GM23248 (cell line): ENCODE measurements around the gene SPDYE6.

Source experiments
- EZH2 ChIP-seq: fragments of 200-600 bp; sonication (generic); IDR thresholded peaks from 2 replicates; pipeline ENCODE4 v1.6.1; 2018; ENCODE audit warnings: antibody characterized with exemption, mild to moderate bottlenecking; ENCODE audit not compliant: insufficient read depth, poor library complexity, severe bottlenecking
- EZH2phosphoT487 ChIP-seq: fragments of 200-600 bp; sonication (generic); IDR thresholded peaks from 2 replicates; pipeline ENCODE4 v1.6.1; 2018; ENCODE audit warnings: antibody characterized with exemption, moderate library complexity, mild to moderate bottlenecking, low read depth; ENCODE audit not compliant: insufficient read depth

GRCh38 chr7:102296179-102296438 lies 60.1 kb downstream of the SPDYE6 start:
- TF ChIP-seq EZH2 (no peak), EZH2phosphoT487 (no peak)
